ENCODE data around the gene TEX30. TPM values are rescaled to one million over a fixed set of nuclear protein-coding genes. Genes with fewer than 3 reads are reported as not detected.

Gene TEX30
- polyA plus RNA-seq, 1 donor (not counting 4 experiments of a cell fraction or from before 2014, with no cell fraction given) = 16.9 TPM

GRCh38 chr13:102718746-102719145 is 54.8 kb downstream of the TEX30 start:
- no peak overlapping the region for H3K9ac ChIP-seq (ENCODE audit: control insufficient read depth, extremely low read depth, insufficient read depth, low read length)
- H2AFZ ChIP-seq (ENCODE audit: control insufficient read depth, low read length) = no peak overlapping the region
- TF ChIP-seq, protein P1, sequence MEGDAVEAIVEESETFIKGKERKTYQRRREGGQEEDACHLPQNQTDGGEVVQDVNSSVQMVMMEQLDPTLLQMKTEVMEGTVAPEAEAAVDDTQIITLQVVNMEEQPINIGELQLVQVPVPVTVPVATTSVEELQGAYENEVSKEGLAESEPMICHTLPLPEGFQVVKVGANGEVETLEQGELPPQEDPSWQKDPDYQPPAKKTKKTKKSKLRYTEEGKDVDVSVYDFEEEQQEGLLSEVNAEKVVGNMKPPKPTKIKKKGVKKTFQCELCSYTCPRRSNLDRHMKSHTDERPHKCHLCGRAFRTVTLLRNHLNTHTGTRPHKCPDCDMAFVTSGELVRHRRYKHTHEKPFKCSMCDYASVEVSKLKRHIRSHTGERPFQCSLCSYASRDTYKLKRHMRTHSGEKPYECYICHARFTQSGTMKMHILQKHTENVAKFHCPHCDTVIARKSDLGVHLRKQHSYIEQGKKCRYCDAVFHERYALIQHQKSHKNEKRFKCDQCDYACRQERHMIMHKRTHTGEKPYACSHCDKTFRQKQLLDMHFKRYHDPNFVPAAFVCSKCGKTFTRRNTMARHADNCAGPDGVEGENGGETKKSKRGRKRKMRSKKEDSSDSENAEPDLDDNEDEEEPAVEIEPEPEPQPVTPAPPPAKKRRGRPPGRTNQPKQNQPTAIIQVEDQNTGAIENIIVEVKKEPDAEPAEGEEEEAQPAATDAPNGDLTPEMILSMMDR (optimal IDR thresholded peaks at IDR 0.05 in 1 of 3, IDR thresholded peaks at IDR 0.05 in 1 of 3, conservative IDR thresholded peaks at IDR 0.05 in 1 of 3; ENCODE audit: extremely low read depth in 1 of 3, insufficient read depth in 2 of 3, low read length in 3 of 3) = no peak
- no peak for TF ChIP-seq EZH2 (IDR thresholded peaks at IDR 0.05; ENCODE audit: low read length)
- H4K20me1 ChIP-seq (ENCODE audit: control insufficient read depth, extremely low read depth, insufficient read depth, low read length) = no peaks in the 10 kb centered on the region
- dilution Hi-C loops (cut with MboI; ENCODE audit: extremely low pct_ligation_motif_present, low sequenced_read_pairs) = no loop called here
- no peak for FAIRE-seq
- no peaks in the 10 kb centered on the region for H3K9me3 ChIP-seq (ENCODE audit: control insufficient read depth, low read depth, low read length)
- no peak overlapping the region for H3K4me2 ChIP-seq (ENCODE audit: control insufficient read depth, extremely low read depth, insufficient read depth, low read depth, low read length)
- no peak overlapping the region for H3K4me3 ChIP-seq (ENCODE audit: control insufficient read depth in 2 of 3, extremely low read depth in 1 of 3, insufficient read depth in 2 of 3, low read depth in 1 of 3, low read length in 3 of 3)
- H3K9me1 ChIP-seq (ENCODE audit: control insufficient read depth, extremely low read depth, insufficient read depth, low read length) = no peaks in the 10 kb centered on the region
- no peak overlapping the region for H3K27ac ChIP-seq (ENCODE audit: control insufficient read depth, insufficient read depth, low read length)
- no peaks in the 10 kb centered on the region for H3K4me1 ChIP-seq (ENCODE audit: control insufficient read depth, extremely low read depth, insufficient read depth, low read length)
- DNase-seq (ENCODE audit: low read depth, low spot score) = no peak
- no peaks in the 10 kb centered on the region for H3K79me2 ChIP-seq (ENCODE audit: control insufficient read depth, insufficient read depth, low read length)
- H3K27me3 ChIP-seq (ENCODE audit: control insufficient read depth, extremely low read depth, insufficient read depth, low read length) = no peaks in the 10 kb centered on the region
- no peaks in the 10 kb centered on the region for H3K36me3 ChIP-seq (ENCODE audit: control insufficient read depth in 2 of 2, extremely low read depth in 1 of 2, insufficient read depth in 2 of 2, low read length in 2 of 2)

Other genes starting within 250 kb of the TEX30 start
- gene TPP2, start 176.8 kb downstream of the TEX30 start, polyA plus RNA-seq = 21.0 to 41.2 TPM (median 31.7 TPM) in 3 replicates
- gene METTL21C, start 78.7 kb downstream of the TEX30 start, polyA plus RNA-seq = not detected in 3 replicates
- gene POGLUT2, start 25.2 kb upstream of the TEX30 start, polyA plus RNA-seq = 5.5 to 8.8 TPM (median 6.4 TPM) in 3 replicates
- gene BIVM, start 25.3 kb upstream of the TEX30 start, polyA plus RNA-seq = 11.8 to 20.7 TPM (median 13.2 TPM) in 3 replicates
- 27.0 to 40.3 TPM (median 35.4 TPM) in 3 replicates for gene ERCC5, start 72.2 kb upstream of the TEX30 start, polyA plus RNA-seq

All from keratinocyte (primary cell).